GM23338 (cell line): Measurements from ENCODE around the gene GRK4.

Experiments
- EZH2 ChIP-seq: fragments of 200-600 bp; sonication (generic); IDR thresholded peaks from one replicate; pipeline ENCODE4 v1.8.0; 2017; ENCODE audit warnings: antibody characterized with exemption, mild to moderate bottlenecking, low read depth; ENCODE audit not compliant: unreplicated experiment
- EZH2phosphoT487 ChIP-seq: fragments of 200-600 bp; sonication (generic); IDR thresholded peaks from one replicate; pipeline ENCODE4 v1.8.1; 2018; ENCODE audit warnings: antibody characterized with exemption; ENCODE audit not compliant: unreplicated experiment
- NANOG ChIP-seq: IDR thresholded peaks from 2 replicates; pipeline ENCODE4 v1.6.1; 2016; ENCODE audit warnings: antibody characterized with exemption, borderline replicate concordance
- POLR2AphosphoS5 ChIP-seq: IDR thresholded peaks from 2 replicates; pipeline ENCODE4 v1.6.1; 2016; ENCODE audit warnings: antibody characterized with exemption, low read depth
- REST ChIP-seq: IDR thresholded peaks from one replicate; pipeline ENCODE4 v1.6.1; 2018; ENCODE audit warnings: antibody characterized with exemption; ENCODE audit not compliant: unreplicated experiment
- STAT1 ChIP-seq: IDR thresholded peaks from one replicate; pipeline ENCODE4 v1.6.1; 2016; ENCODE audit warnings: antibody characterized with exemption; ENCODE audit not compliant: unreplicated experiment
- ZNF114 ChIP-seq: fragments of 250-450 bp; sonication (Bioruptor Pico); IDR thresholded peaks from 2 replicates; pipeline ENCODE4 v1.5.0; 2020; ENCODE audit warnings: mild to moderate bottlenecking, moderate library complexity
- ZNF331 ChIP-seq: fragments of 250-450 bp; sonication (Bioruptor Pico); IDR thresholded peaks from 2 replicates; pipeline ENCODE4 v1.5.0; 2020; ENCODE audit warnings: low read depth, mild to moderate bottlenecking, moderate library complexity
- TF ChIP-seq, protein P1 (sequence below), 2 experiments: fragments of 200-600 bp in 1 of 2; sonication (generic) in 1 of 2; conservative IDR thresholded peaks; 2 replicates each; pipeline versions ENCODE4 v1.5.1 to v1.6.1; 2016 to 2017; ENCODE audit warnings: antibody characterized with exemption in 2 of 2, low read depth in 2 of 2, mild to moderate bottlenecking in 2 of 2, moderate library complexity in 1 of 2
- TF ChIP-seq, protein P2 (sequence below): fragments of 250-450 bp; sonication (Bioruptor Pico); IDR thresholded peaks from 2 replicates; pipeline ENCODE4 v1.5.0; 2020; ENCODE audit warnings: mild to moderate bottlenecking, moderate library complexity
- TF ChIP-seq, protein P3 (sequence below): IDR thresholded peaks from 2 replicates; pipeline ENCODE4 v1.6.1; 2016; ENCODE audit warnings: antibody characterized with exemption

DNA sequence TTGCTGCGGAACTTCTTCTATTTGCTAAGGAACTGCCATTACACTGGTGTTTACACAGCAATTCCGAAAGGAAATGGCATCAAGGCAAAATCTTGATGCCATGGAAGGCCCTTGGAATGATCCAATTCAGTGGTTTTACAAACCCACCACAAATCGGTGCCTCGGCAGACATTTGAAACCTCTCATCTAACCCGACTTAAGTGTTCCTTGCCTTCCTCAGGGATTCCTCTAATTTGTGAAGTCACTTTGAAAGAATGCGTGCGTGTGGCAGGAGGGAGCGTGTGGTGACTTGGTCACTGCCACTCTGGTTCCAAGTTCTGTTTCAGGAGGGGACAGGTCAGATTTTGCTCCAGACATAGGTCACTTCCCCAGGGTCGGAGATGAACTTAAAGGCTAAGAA is 4.9 kb upstream of the GRK4 start:
- TF ChIP-seq, protein P1, sequence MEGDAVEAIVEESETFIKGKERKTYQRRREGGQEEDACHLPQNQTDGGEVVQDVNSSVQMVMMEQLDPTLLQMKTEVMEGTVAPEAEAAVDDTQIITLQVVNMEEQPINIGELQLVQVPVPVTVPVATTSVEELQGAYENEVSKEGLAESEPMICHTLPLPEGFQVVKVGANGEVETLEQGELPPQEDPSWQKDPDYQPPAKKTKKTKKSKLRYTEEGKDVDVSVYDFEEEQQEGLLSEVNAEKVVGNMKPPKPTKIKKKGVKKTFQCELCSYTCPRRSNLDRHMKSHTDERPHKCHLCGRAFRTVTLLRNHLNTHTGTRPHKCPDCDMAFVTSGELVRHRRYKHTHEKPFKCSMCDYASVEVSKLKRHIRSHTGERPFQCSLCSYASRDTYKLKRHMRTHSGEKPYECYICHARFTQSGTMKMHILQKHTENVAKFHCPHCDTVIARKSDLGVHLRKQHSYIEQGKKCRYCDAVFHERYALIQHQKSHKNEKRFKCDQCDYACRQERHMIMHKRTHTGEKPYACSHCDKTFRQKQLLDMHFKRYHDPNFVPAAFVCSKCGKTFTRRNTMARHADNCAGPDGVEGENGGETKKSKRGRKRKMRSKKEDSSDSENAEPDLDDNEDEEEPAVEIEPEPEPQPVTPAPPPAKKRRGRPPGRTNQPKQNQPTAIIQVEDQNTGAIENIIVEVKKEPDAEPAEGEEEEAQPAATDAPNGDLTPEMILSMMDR (conservative IDR thresholded peaks at IDR 0.05; ENCODE audit: low read depth in 2 of 2), result no peak
- TF ChIP-seq POLR2AphosphoS5 (no peak), REST (no peak), EZH2 (no peak), EZH2phosphoT487 (no peak), STAT1 (no peak), ZNF331 (CRISPR knock-in tag) (no peak), ZNF114 (CRISPR knock-in tag) (no peak), NANOG (no peak)
- TF ChIP-seq, protein P2, sequence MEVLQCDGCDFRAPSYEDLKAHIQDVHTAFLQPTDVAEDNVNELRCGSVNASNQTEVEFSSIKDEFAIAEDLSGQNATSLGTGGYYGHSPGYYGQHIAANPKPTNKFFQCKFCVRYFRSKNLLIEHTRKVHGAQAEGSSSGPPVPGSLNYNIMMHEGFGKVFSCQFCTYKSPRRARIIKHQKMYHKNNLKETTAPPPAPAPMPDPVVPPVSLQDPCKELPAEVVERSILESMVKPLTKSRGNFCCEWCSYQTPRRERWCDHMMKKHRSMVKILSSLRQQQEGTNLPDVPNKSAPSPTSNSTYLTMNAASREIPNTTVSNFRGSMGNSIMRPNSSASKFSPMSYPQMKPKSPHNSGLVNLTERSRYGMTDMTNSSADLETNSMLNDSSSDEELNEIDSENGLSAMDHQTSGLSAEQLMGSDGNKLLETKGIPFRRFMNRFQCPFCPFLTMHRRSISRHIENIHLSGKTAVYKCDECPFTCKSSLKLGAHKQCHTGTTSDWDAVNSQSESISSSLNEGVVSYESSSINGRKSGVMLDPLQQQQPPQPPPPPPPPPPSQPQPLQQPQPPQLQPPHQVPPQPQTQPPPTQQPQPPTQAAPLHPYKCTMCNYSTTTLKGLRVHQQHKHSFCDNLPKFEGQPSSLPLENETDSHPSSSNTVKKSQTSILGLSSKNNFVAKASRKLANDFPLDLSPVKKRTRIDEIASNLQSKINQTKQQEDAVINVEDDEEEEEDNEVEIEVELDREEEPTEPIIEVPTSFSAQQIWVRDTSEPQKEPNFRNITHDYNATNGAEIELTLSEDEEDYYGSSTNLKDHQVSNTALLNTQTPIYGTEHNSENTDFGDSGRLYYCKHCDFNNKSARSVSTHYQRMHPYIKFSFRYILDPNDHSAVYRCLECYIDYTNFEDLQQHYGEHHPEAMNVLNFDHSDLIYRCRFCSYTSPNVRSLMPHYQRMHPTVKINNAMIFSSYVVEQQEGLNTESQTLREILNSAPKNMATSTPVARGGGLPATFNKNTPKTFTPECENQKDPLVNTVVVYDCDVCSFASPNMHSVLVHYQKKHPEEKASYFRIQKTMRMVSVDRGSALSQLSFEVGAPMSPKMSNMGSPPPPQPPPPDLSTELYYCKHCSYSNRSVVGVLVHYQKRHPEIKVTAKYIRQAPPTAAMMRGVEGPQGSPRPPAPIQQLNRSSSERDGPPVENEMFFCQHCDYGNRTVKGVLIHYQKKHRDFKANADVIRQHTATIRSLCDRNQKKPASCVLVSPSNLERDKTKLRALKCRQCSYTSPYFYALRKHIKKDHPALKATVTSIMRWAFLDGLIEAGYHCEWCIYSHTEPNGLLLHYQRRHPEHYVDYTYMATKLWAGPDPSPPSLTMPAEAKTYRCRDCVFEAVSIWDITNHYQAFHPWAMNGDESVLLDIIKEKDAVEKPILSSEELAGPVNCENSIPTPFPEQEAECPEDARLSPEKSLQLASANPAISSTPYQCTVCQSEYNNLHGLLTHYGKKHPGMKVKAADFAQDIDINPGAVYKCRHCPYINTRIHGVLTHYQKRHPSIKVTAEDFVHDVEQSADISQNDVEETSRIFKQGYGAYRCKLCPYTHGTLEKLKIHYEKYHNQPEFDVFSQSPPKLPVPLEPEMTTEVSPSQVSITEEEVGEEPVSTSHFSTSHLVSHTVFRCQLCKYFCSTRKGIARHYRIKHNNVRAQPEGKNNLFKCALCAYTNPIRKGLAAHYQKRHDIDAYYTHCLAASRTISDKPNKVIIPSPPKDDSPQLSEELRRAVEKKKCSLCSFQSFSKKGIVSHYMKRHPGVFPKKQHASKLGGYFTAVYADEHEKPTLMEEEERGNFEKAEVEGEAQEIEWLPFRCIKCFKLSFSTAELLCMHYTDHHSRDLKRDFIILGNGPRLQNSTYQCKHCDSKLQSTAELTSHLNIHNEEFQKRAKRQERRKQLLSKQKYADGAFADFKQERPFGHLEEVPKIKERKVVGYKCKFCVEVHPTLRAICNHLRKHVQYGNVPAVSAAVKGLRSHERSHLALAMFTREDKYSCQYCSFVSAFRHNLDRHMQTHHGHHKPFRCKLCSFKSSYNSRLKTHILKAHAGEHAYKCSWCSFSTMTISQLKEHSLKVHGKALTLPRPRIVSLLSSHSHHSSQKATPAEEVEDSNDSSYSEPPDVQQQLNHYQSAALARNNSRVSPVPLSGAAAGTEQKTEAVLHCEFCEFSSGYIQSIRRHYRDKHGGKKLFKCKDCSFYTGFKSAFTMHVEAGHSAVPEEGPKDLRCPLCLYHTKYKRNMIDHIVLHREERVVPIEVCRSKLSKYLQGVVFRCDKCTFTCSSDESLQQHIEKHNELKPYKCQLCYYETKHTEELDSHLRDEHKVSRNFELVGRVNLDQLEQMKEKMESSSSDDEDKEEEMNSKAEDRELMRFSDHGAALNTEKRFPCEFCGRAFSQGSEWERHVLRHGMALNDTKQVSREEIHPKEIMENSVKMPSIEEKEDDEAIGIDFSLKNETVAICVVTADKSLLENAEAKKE (CRISPR knock-in tag), result no peak
- TF ChIP-seq, protein P3, sequence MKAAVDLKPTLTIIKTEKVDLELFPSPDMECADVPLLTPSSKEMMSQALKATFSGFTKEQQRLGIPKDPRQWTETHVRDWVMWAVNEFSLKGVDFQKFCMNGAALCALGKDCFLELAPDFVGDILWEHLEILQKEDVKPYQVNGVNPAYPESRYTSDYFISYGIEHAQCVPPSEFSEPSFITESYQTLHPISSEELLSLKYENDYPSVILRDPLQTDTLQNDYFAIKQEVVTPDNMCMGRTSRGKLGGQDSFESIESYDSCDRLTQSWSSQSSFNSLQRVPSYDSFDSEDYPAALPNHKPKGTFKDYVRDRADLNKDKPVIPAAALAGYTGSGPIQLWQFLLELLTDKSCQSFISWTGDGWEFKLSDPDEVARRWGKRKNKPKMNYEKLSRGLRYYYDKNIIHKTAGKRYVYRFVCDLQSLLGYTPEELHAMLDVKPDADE, result no peak
